Measurements from ENCODE around the gene RPL36A. TPM values are rescaled to one million over a fixed set of nuclear protein-coding genes. Genes with fewer than 3 reads are reported as not detected.

RPL36A gene
- polyA plus RNA-seq, 1 of the 3 experiments (the other 2 are of a cell fraction) = 3,417 TPM

DNA sequence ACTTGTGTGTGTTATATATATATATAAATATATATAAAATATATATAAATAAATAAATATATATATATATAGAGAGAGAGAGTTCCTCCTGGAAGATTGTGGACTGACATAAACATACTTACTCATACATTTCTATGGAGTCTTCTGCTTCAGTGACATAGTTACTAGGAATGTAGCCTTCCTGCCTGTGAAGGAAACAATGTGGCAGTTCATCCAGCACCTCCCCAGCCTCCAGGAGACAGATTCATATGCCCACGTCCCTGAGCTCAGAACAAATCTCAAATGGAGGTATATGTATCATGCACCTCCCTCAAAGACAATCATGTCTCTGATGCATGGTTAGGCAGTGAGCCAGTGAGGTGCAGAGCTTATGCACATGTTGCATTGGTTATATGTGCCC lies 30.8 kb upstream of the RPL36A start:
- Histone ChIP-seq H2AFZ (ENCODE audit: low read depth) (no peak overlapping the region), H3K9me3 (no peaks in the 10 kb centered on the region), H3K4me2 (no peak overlapping the region), H3K9ac (no peak overlapping the region), H3K79me2 (ENCODE audit: insufficient read depth) (no peaks in the 10 kb centered on the region), H3K27ac (ENCODE audit: low read depth in 2 of 2, low read length in 1 of 2) (no peak overlapping the region), H3K4me3 (ENCODE audit: low read depth in 2 of 2, low read length in 1 of 2) (no peak overlapping the region), H3K36me3 (replicated peaks in 1 of 2; ENCODE audit: control insufficient read depth in 1 of 2, insufficient read depth in 2 of 2, low read length in 1 of 2) (no peaks in the 10 kb centered on the region), H3K4me1 (ENCODE audit: control insufficient read depth in 1 of 2, insufficient read depth in 2 of 2, low read depth in 1 of 2, low read length in 1 of 2) (peaks cover 0 to 2% of the 10 kb centered on the region in 2 experiments; a peak in 1 of 4 replicates), H3K9me2 (no peaks in the 10 kb centered on the region), H3K27me3 (ENCODE audit: insufficient read depth) (peaks cover 34% of the 10 kb centered on the region), H3F3A (replicated peaks; ENCODE audit: insufficient read depth) (no peaks in the 10 kb centered on the region), H4K20me1 (ENCODE audit: insufficient read depth) (no peaks in the 10 kb centered on the region)
- 17% methylated on average over 1 of the region's 1 CpG for WGBS (ENCODE audit: low lambda C conversion rate)
- CTCF ChIA-PET = interaction anchor here (1.1 to 1.2 kb wide), 2 partner anchors 9 to 30 kb away, joined by 3 read pairs; no protein-coding TSS in a partner anchor
- DNase-seq = no peak
- TF ChIP-seq FOXM1 (IDR thresholded peaks at IDR 0.05; ENCODE audit: low read depth) = no peak
- no peak for TF ChIP-seq RAD21 (IDR thresholded peaks at IDR 0.05; ENCODE audit: low read length)
- TF ChIP-seq GABPA (IDR thresholded peaks at IDR 0.05; ENCODE audit: low read depth) = no peak
- TF ChIP-seq TEAD4 (IDR thresholded peaks at IDR 0.05; ENCODE audit: borderline replicate concordance, insufficient read depth) = no peak
- TF ChIP-seq, protein P1, sequence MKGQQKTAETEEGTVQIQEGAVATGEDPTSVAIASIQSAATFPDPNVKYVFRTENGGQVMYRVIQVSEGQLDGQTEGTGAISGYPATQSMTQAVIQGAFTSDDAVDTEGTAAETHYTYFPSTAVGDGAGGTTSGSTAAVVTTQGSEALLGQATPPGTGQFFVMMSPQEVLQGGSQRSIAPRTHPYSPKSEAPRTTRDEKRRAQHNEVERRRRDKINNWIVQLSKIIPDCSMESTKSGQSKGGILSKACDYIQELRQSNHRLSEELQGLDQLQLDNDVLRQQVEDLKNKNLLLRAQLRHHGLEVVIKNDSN (IDR thresholded peaks at IDR 0.05; ENCODE audit: borderline replicate concordance, low read depth) = no peak
- TF ChIP-seq RXRA (IDR thresholded peaks at IDR 0.05; ENCODE audit: borderline replicate concordance, low read depth) = no peak
- no peak for TF ChIP-seq FOXJ3 (CRISPR knock-in tag; IDR thresholded peaks at IDR 0.05)
- POLR2A ChIA-PET = no interaction called here

DNA sequence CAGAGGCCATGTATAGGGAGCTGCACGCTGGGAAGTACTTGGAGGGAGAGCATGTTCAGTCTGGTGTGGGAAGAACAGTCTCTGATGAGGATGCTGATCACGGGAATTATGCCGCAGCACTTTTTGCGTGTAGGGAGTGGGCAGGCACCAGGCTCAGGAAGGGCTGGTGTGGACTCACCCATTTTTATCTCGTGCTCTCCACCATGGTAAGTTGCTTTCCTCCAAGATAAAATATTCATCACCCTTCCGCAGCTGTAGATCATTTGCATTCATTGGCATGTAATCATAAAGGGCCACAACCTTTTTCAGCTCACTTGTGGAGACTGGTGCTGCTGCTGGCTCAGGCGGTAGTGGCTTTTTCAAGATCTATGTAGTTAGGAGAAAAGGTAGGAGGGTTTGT lies 30.4 kb upstream of the RPL36A start:
- Histone ChIP-seq H3K36me3 (replicated peaks in 1 of 2; ENCODE audit: control insufficient read depth in 1 of 2, insufficient read depth in 2 of 2, low read length in 1 of 2) (no peaks in the 10 kb centered on the region), H3K9me3 (no peaks in the 10 kb centered on the region), H3K9ac (no peak overlapping the region), H3K79me2 (ENCODE audit: insufficient read depth) (no peaks in the 10 kb centered on the region), H3K4me1 (ENCODE audit: control insufficient read depth in 1 of 2, insufficient read depth in 2 of 2, low read depth in 1 of 2, low read length in 1 of 2) (peaks cover 0 to 2% of the 10 kb centered on the region in 2 experiments; a peak in 1 of 4 replicates), H4K20me1 (ENCODE audit: insufficient read depth) (no peaks in the 10 kb centered on the region), H3K27me3 (ENCODE audit: insufficient read depth) (peaks cover 30% of the 10 kb centered on the region), H2AFZ (ENCODE audit: low read depth) (no peak overlapping the region), H3F3A (replicated peaks; ENCODE audit: insufficient read depth) (no peaks in the 10 kb centered on the region), H3K9me2 (no peaks in the 10 kb centered on the region), H3K4me2 (no peak overlapping the region), H3K27ac (ENCODE audit: low read depth in 2 of 2, low read length in 1 of 2) (no peak overlapping the region), H3K4me3 (ENCODE audit: low read depth in 2 of 2, low read length in 1 of 2) (no peak overlapping the region)
- no peak for TF ChIP-seq NRF1 (IDR thresholded peaks at IDR 0.05; ENCODE audit: low read depth, low read length)
- TF ChIP-seq MEF2A (IDR thresholded peaks at IDR 0.05; ENCODE audit: borderline replicate concordance, low read depth) = no peak
- no peak for TF ChIP-seq CHD2 (IDR thresholded peaks at IDR 0.05; ENCODE audit: low read length, partially characterized antibody)
- TF ChIP-seq, protein P2, sequence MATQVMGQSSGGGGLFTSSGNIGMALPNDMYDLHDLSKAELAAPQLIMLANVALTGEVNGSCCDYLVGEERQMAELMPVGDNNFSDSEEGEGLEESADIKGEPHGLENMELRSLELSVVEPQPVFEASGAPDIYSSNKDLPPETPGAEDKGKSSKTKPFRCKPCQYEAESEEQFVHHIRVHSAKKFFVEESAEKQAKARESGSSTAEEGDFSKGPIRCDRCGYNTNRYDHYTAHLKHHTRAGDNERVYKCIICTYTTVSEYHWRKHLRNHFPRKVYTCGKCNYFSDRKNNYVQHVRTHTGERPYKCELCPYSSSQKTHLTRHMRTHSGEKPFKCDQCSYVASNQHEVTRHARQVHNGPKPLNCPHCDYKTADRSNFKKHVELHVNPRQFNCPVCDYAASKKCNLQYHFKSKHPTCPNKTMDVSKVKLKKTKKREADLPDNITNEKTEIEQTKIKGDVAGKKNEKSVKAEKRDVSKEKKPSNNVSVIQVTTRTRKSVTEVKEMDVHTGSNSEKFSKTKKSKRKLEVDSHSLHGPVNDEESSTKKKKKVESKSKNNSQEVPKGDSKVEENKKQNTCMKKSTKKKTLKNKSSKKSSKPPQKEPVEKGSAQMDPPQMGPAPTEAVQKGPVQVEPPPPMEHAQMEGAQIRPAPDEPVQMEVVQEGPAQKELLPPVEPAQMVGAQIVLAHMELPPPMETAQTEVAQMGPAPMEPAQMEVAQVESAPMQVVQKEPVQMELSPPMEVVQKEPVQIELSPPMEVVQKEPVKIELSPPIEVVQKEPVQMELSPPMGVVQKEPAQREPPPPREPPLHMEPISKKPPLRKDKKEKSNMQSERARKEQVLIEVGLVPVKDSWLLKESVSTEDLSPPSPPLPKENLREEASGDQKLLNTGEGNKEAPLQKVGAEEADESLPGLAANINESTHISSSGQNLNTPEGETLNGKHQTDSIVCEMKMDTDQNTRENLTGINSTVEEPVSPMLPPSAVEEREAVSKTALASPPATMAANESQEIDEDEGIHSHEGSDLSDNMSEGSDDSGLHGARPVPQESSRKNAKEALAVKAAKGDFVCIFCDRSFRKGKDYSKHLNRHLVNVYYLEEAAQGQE (IDR thresholded peaks at IDR 0.05; ENCODE audit: low read depth, low read length) = no peak
- DNase-seq = no peak
- CTCF ChIA-PET = interaction anchor here (1.1 to 1.2 kb wide), 2 partner anchors 9 to 30 kb away, joined by 3 read pairs; no protein-coding TSS in a partner anchor
- WGBS (ENCODE audit: low lambda C conversion rate) = 38% methylated on average over 7 of the region's 7 CpGs
- POLR2A ChIA-PET = no interaction called here

Measured in SK-N-SH (cell line).